B cell (primary cell): ENCODE data around the gene OPN1MW. TPM values are rescaled to one million over a fixed set of nuclear protein-coding genes. Genes with fewer than 3 reads are reported as not detected.
"Not testable (repeated sequence)": the region's sequence is repeated elsewhere in the genome, so short reads cannot be mapped to it uniquely, and the experiment has no call there.

ENCODE experiments used
- ATAC-seq: fragments of 200-7000 bp; cut with Tn5 transposase; one replicate; pipeline ENCODE4 v1.10.0; 2021; ENCODE audit warnings: low read depth, mild to moderate bottlenecking, moderate number of reproducible peaks, moderate library complexity
- CTCF ChIA-PET: fragments of 350-600 bp; sonication (Branson Sonifier 250); formaldehyde crosslinking; loops from one replicate; lab custom pipeline; 2021; ENCODE audit warnings: antibody characterized with exemption, inconsistent platforms; lab: Charles Lee
- POLR2A ChIA-PET: fragments of 350-600 bp; sonication (Branson Sonifier 250); formaldehyde crosslinking; loops from one replicate; lab custom pipeline; 2021; ENCODE audit warnings: antibody characterized with exemption; lab: Charles Lee
- DNase-seq: peaks from one replicate; pipeline ENCODE4 v3.0.0; 2013
- H2AFZ ChIP-seq: 2 replicates; pipeline ENCODE4 v1.6.1; 2012; ENCODE audit warnings: mild to moderate bottlenecking, low read depth, low read length; ENCODE audit not compliant: insufficient read depth, poor library complexity, severe bottlenecking
- H3K27ac ChIP-seq, 2 donors: 1 replicate in 1 of 2; 2 replicates in 1 of 2; pipeline ENCODE4 v1.5.1; 2012 to 2013; ENCODE audit warnings: low read length in 2 of 2, mild to moderate bottlenecking in 2 of 2, moderate library complexity in 1 of 2
- H3K27me3 ChIP-seq, 4 experiments: fragments of 200-600 bp in 1 of 4; sonication (generic) in 1 of 4; replicated peaks in 1 of 4; 1 replicate in 2 of 4; 2 replicates in 2 of 4; pipeline versions ENCODE4 v1.6.1 to v1.7.0; 2013 to 2016; ENCODE audit warnings: low read length in 3 of 4, mild to moderate bottlenecking in 2 of 4, mixed read lengths in 1 of 4, moderate library complexity in 1 of 4; ENCODE audit not compliant: insufficient read depth in 4 of 4, control insufficient read depth in 3 of 4; ENCODE audit errors: control extremely low read depth in 1 of 4
- H3K36me3 ChIP-seq, 2 experiments: replicated peaks in 1 of 2; 1 replicate in 1 of 2; 2 replicates in 1 of 2; pipeline versions ENCODE4 v1.6.1 to v1.7.1; 2013; ENCODE audit warnings: low read length in 1 of 2; ENCODE audit not compliant: insufficient read depth in 2 of 2, control insufficient read depth in 1 of 2; ENCODE audit errors: control extremely low read depth in 1 of 2, extremely low read depth in 1 of 2
- H3K4me1 ChIP-seq, 2 donors: fragments of 200-600 bp in 1 of 2; sonication (generic) in 1 of 2; 1 replicate in 1 of 2; 2 replicates in 1 of 2; pipeline versions ENCODE4 v1.5.1 to v1.6.1; 2013 to 2017; ENCODE audit warnings: low read length in 2 of 2; ENCODE audit not compliant: control insufficient read depth in 2 of 2, insufficient read depth in 2 of 2
- H3K4me2 ChIP-seq: replicated peaks from 2 replicates; pipeline ENCODE3; 2012; ENCODE audit warnings: mild to moderate bottlenecking, low read depth, low read length; ENCODE audit not compliant: poor library complexity, severe bottlenecking
- H3K4me3 ChIP-seq, 5 experiments: fragments of 200-600 bp in 1 of 5; sonication (generic) in 1 of 5; 1 replicate in 3 of 5; 2 replicates in 2 of 5; pipeline versions ENCODE4 v1.5.1 to v1.7.0; 2011 to 2016; ENCODE audit warnings: low read length in 4 of 5, mild to moderate bottlenecking in 4 of 5, low read depth in 2 of 5, control low read depth in 1 of 5, moderate library complexity in 1 of 5; ENCODE audit not compliant: insufficient read depth in 1 of 5; ENCODE audit errors: control extremely low read depth in 1 of 5, extremely low read depth in 1 of 5
- H3K79me2 ChIP-seq: fragments of 200-600 bp; sonication (generic); one replicate; pipeline ENCODE4 v1.6.0; 2016; ENCODE audit warnings: low read length; ENCODE audit not compliant: control insufficient read depth, insufficient read depth
- H3K9ac ChIP-seq: fragments of 200-600 bp; sonication (generic); 2 replicates; pipeline ENCODE4 v1.6.1; 2017; ENCODE audit warnings: mild to moderate bottlenecking, low read length, moderate library complexity
- H3K9me3 ChIP-seq, 3 donors: one replicate each; pipeline versions ENCODE4 v1.6.1 to v1.7.1; 2013; ENCODE audit warnings: low read length in 2 of 3; ENCODE audit not compliant: control insufficient read depth in 2 of 3, insufficient read depth in 1 of 3; ENCODE audit errors: control extremely low read depth in 1 of 3
- H4K20me1 ChIP-seq: 2 replicates; pipeline ENCODE4 v1.6.0; 2012; ENCODE audit warnings: mild to moderate bottlenecking, low read length; ENCODE audit not compliant: insufficient read depth, control insufficient read depth, poor library complexity, severe bottlenecking
- H3K27ac Mint-ChIP-seq: one replicate; pipeline ENCODE4 v1.8.0; 2021; ENCODE audit warnings: mixed read lengths
- H3K27me3 Mint-ChIP-seq: one replicate; pipeline ENCODE4 v1.8.0; 2021; ENCODE audit warnings: mixed read lengths
- H3K4me1 Mint-ChIP-seq: one replicate; pipeline ENCODE4 v1.8.0; 2021; ENCODE audit warnings: mixed read lengths
- H3K4me3 Mint-ChIP-seq: one replicate; pipeline ENCODE4 v1.8.0; 2021; ENCODE audit warnings: mixed read lengths
- H3K9me3 Mint-ChIP-seq: one replicate; pipeline ENCODE4 v1.8.0; 2022; ENCODE audit warnings: mixed read lengths; ENCODE audit not compliant: insufficient read depth
- EZH2 ChIP-seq: IDR thresholded peaks from 2 replicates; pipeline ENCODE4 v1.6.1; 2012; ENCODE audit warnings: borderline replicate concordance, low read depth, mild to moderate bottlenecking, moderate library complexity, low read length; ENCODE audit not compliant: insufficient read depth, poor library complexity, severe bottlenecking
- WGBS: methylation state at CpG from one replicate; pipeline ENCODE4 v1.1.5; 2013; ENCODE audit warnings: missing lambda C conversion rate; ENCODE audit not compliant: insufficient coverage; 5-methylcytosine and 5-hydroxymethylcytosine counted together
- intact Hi-C: fragments of 100-400 bp; cut with micrococcal nuclease; formaldehyde crosslinking; loops from one replicate; pipeline ENCODE4 v1.10.0; 2022
- polyA minus RNA-seq: library from RNA; depleted of rRNA, polyadenylated mRNA; stranded (reverse); fragments of >200 nt; gene quantifications from 2 replicates; pipeline ENCODE4 v1.2.3, GENCODE V29; 2012
- polyA plus RNA-seq: library from polyadenylated mRNA; depleted of rRNA; stranded (reverse); fragments of >200 nt; gene quantifications from 2 replicates; pipeline ENCODE4 v1.2.3, GENCODE V29; 2012
- total RNA-seq, 2 donors: library from RNA; stranded (reverse); fragments of 120-200 nt in 1 of 2; gene quantifications; 1 replicate in 1 of 2; 2 replicates in 1 of 2; pipeline versions ENCODE4 v1.2.3 to v1.2.4, GENCODE V29; 2013 to 2022
- TF ChIP-seq, protein P1 (sequence below): fragments of 200-600 bp; IDR thresholded peaks from one replicate; pipeline ENCODE4 v1.8.0; 2022; ENCODE audit warnings: antibody characterized with exemption, mild to moderate bottlenecking

OPN1MW gene
- total RNA-seq (not detected in 2 replicates), polyA plus RNA-seq (not detected in 2 replicates), polyA minus RNA-seq (not detected in 2 replicates)
- total RNA-seq (2013) = not detected

DNA sequence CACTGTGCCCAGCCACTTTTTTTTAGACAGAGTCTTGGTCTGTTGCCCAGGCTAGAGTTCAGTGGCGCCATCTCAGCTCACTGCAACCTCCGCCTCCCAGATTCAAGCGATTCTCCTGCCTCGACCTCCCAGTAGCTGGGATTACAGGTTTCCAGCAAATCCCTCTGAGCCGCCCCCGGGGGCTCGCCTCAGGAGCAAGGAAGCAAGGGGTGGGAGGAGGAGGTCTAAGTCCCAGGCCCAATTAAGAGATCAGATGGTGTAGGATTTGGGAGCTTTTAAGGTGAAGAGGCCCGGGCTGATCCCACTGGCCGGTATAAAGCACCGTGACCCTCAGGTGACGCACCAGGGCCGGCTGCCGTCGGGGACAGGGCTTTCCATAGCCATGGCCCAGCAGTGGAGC, at the start of gene OPN1MW:
Gene OPN1MW (plus strand): TSS at position 301 of the 400 bp plus-strand sequence. CDS start 82 bp downstream, at position 383.
- H3K36me3 ChIP-seq, H3K4me1 Mint-ChIP-seq, H3K27me3 ChIP-seq, H3K4me1 ChIP-seq, H3K27me3 Mint-ChIP-seq, H3K27ac ChIP-seq, H3K79me2 ChIP-seq, ATAC-seq, H4K20me1 ChIP-seq, H3K9me3 Mint-ChIP-seq, POLR2A ChIA-PET, H2AFZ ChIP-seq, H3K9me3 ChIP-seq, H3K4me2 ChIP-seq, H3K27ac Mint-ChIP-seq, CTCF ChIA-PET, H3K4me3 Mint-ChIP-seq, DNase-seq, H3K4me3 ChIP-seq, intact Hi-C loops, H3K9ac ChIP-seq: not testable (repeated sequence)
- no CpG with 5 or more reads among the region's 14 CpGs for WGBS

GRCh38 chrX:154135458-154136229, 46.8 kb upstream of the OPN1MW start:
- ChIA-PET POLR2A (no interaction called here), CTCF (interaction anchor here (0.6 to 5.3 kb wide), 7 partner anchors 8 to 401 kb away, joined by 3 to 63 read pairs (median 3); no protein-coding TSS in a partner anchor)
- H3K9me3 ChIP-seq = no peaks in the 10 kb centered on the region
- H3K27ac ChIP-seq = no peak overlapping the region
- no peaks in the 10 kb centered on the region for H3K27me3 Mint-ChIP-seq
- no peaks in the 10 kb centered on the region for H3K79me2 ChIP-seq
- no peak for TF ChIP-seq EZH2
- TF ChIP-seq, protein P1, sequence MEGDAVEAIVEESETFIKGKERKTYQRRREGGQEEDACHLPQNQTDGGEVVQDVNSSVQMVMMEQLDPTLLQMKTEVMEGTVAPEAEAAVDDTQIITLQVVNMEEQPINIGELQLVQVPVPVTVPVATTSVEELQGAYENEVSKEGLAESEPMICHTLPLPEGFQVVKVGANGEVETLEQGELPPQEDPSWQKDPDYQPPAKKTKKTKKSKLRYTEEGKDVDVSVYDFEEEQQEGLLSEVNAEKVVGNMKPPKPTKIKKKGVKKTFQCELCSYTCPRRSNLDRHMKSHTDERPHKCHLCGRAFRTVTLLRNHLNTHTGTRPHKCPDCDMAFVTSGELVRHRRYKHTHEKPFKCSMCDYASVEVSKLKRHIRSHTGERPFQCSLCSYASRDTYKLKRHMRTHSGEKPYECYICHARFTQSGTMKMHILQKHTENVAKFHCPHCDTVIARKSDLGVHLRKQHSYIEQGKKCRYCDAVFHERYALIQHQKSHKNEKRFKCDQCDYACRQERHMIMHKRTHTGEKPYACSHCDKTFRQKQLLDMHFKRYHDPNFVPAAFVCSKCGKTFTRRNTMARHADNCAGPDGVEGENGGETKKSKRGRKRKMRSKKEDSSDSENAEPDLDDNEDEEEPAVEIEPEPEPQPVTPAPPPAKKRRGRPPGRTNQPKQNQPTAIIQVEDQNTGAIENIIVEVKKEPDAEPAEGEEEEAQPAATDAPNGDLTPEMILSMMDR = no peak
- no peak overlapping the region for H3K9ac ChIP-seq
- H3K27ac Mint-ChIP-seq = peak overlapping the region; percentile 81
- WGBS = no CpG with 5 or more reads among the region's 7 CpGs
- no peaks in the 10 kb centered on the region for H3K27me3 ChIP-seq
- no peaks in the 10 kb centered on the region for H3K9me3 Mint-ChIP-seq
- no peaks in the 10 kb centered on the region for H4K20me1 ChIP-seq
- peaks cover 10 to 22% of the 10 kb centered on the region in 2 donors for H3K4me1 ChIP-seq
- H3K4me1 Mint-ChIP-seq = peaks cover 13% of the 10 kb centered on the region
- peak overlapping the region in 1 of 5 experiments; percentile 50 for H3K4me3 ChIP-seq
- no peaks in the 10 kb centered on the region for H3K36me3 ChIP-seq
- ATAC-seq (no peak), DNase-seq (peak; percentile 31)
- no peak overlapping the region for H2AFZ ChIP-seq
- H3K4me2 ChIP-seq = peak overlapping the region; percentile 77
- intact Hi-C loops = no loop called here
- H3K4me3 Mint-ChIP-seq = peak overlapping the region; percentile 75
